Activated naive CD4-positive, alpha-beta T cell treated with anti-CD3 and anti-CD28 coated beads for 36 hours (primary cell): ENCODE measurements around the gene KCNC1. TPM values are rescaled to one million over a fixed set of nuclear protein-coding genes. Genes with fewer than 3 reads are reported as not detected.

Source experiments
- CTCF ChIA-PET: fragments of 350-600 bp; sonication (Branson Sonifier 250); formaldehyde crosslinking; loops from one replicate; lab custom pipeline; 2021; ENCODE audit warnings: antibody characterized with exemption; lab: Charles Lee
- DNase-seq: peaks from one replicate; pipeline ENCODE4 v3.0.0-alpha.2; 2020
- H3K27ac Mint-ChIP-seq: one replicate; pipeline ENCODE4 v1.8.0; 2021; ENCODE audit warnings: mild to moderate bottlenecking, mixed read lengths
- H3K27me3 Mint-ChIP-seq: one replicate; pipeline ENCODE4 v1.8.0; 2021; ENCODE audit warnings: low read depth, mixed read lengths
- H3K36me3 Mint-ChIP-seq: one replicate; pipeline ENCODE4 v1.8.0; 2021; ENCODE audit warnings: low read depth, mixed read lengths
- H3K4me1 Mint-ChIP-seq: one replicate; pipeline ENCODE4 v1.8.0; 2021; ENCODE audit warnings: low read depth, mixed read lengths
- H3K4me3 Mint-ChIP-seq: one replicate; pipeline ENCODE4 v1.8.0; 2021; ENCODE audit warnings: mild to moderate bottlenecking, moderate library complexity, mixed read lengths
- H3K9me3 Mint-ChIP-seq: one replicate; pipeline ENCODE4 v1.8.0; 2021; ENCODE audit warnings: mixed read lengths
- intact Hi-C: fragments of 100-400 bp; cut with micrococcal nuclease; formaldehyde crosslinking; loops from one replicate; pipeline ENCODE4 v1.15.1; 2023
- total RNA-seq, 2 experiments: library from RNA; stranded (reverse); gene quantifications; one replicate each; pipeline ENCODE4 v1.2.3, GENCODE V29; 2021

Gene KCNC1
- total RNA-seq = not detected

- H3K36me3 Mint-ChIP-seq = no peaks in the 10 kb centered on the region
- H3K27ac Mint-ChIP-seq = no peak within 1 kb of the TSS
Measured at GRCh38 chr11:17734418-17734911, at the start of gene KCNC1. Gene KCNC1, plus strand, starts transcription at chr11:17734781. Its CDS starts 1,222 bp downstream, at chr11:17736003.

GRCh38 chr11:17686231-17686980, 48.2 kb upstream of the KCNC1 start:
- H3K9me3 Mint-ChIP-seq = no peaks in the 10 kb centered on the region
- H3K4me3 Mint-ChIP-seq = no peak overlapping the region
- H3K36me3 Mint-ChIP-seq = no peaks in the 10 kb centered on the region
- no peaks in the 10 kb centered on the region for H3K4me1 Mint-ChIP-seq
- DNase-seq = no peak
- CTCF ChIA-PET = no interaction called here
- no peak overlapping the region for H3K27ac Mint-ChIP-seq
- peaks cover 4% of the 10 kb centered on the region for H3K27me3 Mint-ChIP-seq
- intact Hi-C loops = no loop called here

More at GRCh38 chr11:17734418-17734911, at the start of gene KCNC1:
- CTCF ChIA-PET = interaction anchor here (1.1 to 3.0 kb wide), 3 partner anchors 111 to 248 kb away, joined by 3 to 15 read pairs (median 6); no protein-coding TSS in a partner anchor
- Mint-ChIP-seq H3K4me3 (peak within 1 kb of the TSS; percentile 21), H3K4me1 (peaks cover 7% of the 10 kb centered on the region), H3K27me3 (peaks cover 57% of the 10 kb centered on the region), H3K9me3 (no peaks in the 10 kb centered on the region)
- DNase-seq = no peak
- intact Hi-C loops = loop anchor here (10.0 kb wide), 2 partner anchors 350 to 360 kb away; partner anchors contain the start of gene KCNJ11

DNA sequence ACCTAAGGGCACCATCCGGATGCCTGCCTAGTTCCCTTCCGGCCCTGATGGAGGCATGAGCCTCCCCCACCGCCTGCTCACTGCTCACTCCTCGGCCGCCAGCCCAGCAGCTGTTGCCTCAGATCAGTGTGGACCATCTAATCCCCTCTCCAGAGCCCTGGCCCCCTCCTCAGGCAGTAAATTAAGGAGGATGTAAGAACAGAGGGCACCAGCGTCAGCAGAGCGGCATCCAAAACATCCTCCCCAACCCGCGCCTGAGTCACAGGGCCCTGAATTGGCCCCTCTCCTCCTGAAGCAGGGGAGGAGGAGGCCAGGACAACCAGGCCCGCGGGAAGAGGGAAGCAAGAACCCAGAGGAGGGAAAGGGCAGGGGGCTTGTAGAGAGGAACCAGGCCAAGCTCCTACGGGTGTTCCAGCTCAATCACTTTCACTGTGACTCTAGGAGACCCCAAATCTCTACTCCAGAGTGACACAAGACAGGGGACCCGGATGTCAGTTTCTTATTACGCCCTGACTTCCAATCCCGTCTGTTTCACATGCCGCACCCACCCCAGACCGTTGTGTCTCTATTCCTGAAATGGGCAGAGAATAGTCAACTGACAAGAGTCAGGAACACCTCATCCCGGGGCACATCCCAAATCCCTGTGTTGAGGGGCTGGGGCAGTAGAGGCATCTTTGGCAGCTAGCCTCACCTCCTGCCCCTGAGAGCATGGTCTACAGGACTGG, 46.5 kb upstream of the KCNC1 start:
- intact Hi-C loops = no loop called here
- CTCF ChIA-PET = no interaction called here
- Mint-ChIP-seq H3K4me3 (no peak overlapping the region), H3K27ac (no peak overlapping the region), H3K36me3 (no peaks in the 10 kb centered on the region), H3K9me3 (no peaks in the 10 kb centered on the region), H3K4me1 (no peaks in the 10 kb centered on the region), H3K27me3 (peaks cover 9% of the 10 kb centered on the region)
- DNase-seq = no peak

DNA sequence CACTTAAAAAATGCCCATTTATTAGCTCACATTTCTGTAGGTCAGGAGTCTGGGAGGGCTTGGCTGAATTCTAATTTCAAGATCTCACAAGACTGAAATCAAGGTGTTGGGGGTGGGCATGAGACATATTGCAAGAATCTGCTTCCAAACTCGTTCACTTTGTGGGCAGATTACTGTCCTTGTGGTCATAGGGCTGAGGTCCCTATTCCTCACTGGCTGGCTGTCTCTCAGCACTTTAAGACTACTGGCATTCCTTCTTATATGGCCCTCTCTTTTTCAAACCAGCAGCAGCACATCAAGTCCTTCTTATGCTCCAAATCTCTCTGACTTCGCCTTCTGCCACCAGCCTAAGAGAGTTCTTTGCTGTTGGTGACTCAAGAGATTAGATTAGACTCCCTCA, 43.0 kb upstream of the KCNC1 start:
- Mint-ChIP-seq H3K36me3 (no peaks in the 10 kb centered on the region), H3K9me3 (no peaks in the 10 kb centered on the region), H3K4me3 (no peak overlapping the region), H3K27me3 (peaks cover 22% of the 10 kb centered on the region), H3K27ac (no peak overlapping the region), H3K4me1 (no peaks in the 10 kb centered on the region)
- intact Hi-C loops = no loop called here
- CTCF ChIA-PET = no interaction called here
- DNase-seq = no peak

- H3K9me3 Mint-ChIP-seq = no peaks in the 10 kb centered on the region
- no peak overlapping the region for H3K4me3 Mint-ChIP-seq
- intact Hi-C loops = no loop called here
- CTCF ChIA-PET = no interaction called here
- peaks cover 26% of the 10 kb centered on the region for H3K27me3 Mint-ChIP-seq
- no peak overlapping the region for H3K27ac Mint-ChIP-seq
- H3K36me3 Mint-ChIP-seq = no peaks in the 10 kb centered on the region
- no peak for DNase-seq
- no peaks in the 10 kb centered on the region for H3K4me1 Mint-ChIP-seq
Measured at GRCh38 chr11:17691976-17692375, 42.6 kb upstream of the KCNC1 start.

- DNase-seq = no peak
- CTCF ChIA-PET = no interaction called here
- H3K27ac Mint-ChIP-seq = no peak overlapping the region
- peaks cover 26% of the 10 kb centered on the region for H3K27me3 Mint-ChIP-seq
- H3K36me3 Mint-ChIP-seq = no peaks in the 10 kb centered on the region
- no peaks in the 10 kb centered on the region for H3K4me1 Mint-ChIP-seq
- intact Hi-C loops = no loop called here
- no peak overlapping the region for H3K4me3 Mint-ChIP-seq
- no peaks in the 10 kb centered on the region for H3K9me3 Mint-ChIP-seq
Measured at GRCh38 chr11:17692931-17693330, 41.6 kb upstream of the KCNC1 start.

GRCh38 chr11:17693531-17693930, 41.0 kb upstream of the KCNC1 start:
- no peak overlapping the region for H3K4me3 Mint-ChIP-seq
- no peaks in the 10 kb centered on the region for H3K9me3 Mint-ChIP-seq
- H3K27me3 Mint-ChIP-seq = peaks cover 26% of the 10 kb centered on the region
- no peak for DNase-seq
- intact Hi-C loops = no loop called here
- no peak overlapping the region for H3K27ac Mint-ChIP-seq
- no peaks in the 10 kb centered on the region for H3K36me3 Mint-ChIP-seq
- CTCF ChIA-PET = no interaction called here
- no peaks in the 10 kb centered on the region for H3K4me1 Mint-ChIP-seq

DNA sequence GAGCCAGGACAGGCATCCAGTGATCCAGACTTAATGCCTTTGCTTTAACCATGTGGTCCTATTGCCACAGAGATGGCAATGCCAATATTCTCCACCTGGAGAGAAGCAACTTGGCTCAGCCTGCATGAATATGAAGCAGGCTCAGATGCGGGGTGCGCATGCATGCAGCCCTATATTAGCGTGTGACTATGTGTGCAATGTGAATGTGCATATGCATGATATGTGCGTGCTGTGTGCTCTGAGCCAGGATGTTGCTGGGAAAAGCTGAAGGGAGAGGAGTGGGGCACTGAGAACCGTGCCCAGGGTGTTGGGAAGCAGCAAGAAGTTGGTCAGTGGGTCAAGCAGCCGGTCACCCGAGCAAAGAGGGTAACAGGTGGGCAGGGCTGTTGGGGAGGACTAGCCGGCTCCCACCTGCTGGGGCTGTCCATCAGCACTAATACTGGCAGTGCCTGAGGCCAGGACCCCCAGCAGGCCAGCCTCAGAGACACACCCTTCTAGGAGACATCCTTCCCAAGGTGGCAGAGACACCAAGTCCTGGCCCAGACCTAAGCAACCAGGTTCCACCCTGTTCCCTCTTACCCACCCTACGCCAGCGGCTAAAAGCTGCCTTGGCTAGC, 40.0 kb upstream of the KCNC1 start:
- no peaks in the 10 kb centered on the region for H3K4me1 Mint-ChIP-seq
- H3K9me3 Mint-ChIP-seq = no peaks in the 10 kb centered on the region
- no peak for DNase-seq
- intact Hi-C loops = no loop called here
- H3K4me3 Mint-ChIP-seq = no peak overlapping the region
- CTCF ChIA-PET = no interaction called here
- no peaks in the 10 kb centered on the region for H3K36me3 Mint-ChIP-seq
- H3K27ac Mint-ChIP-seq = no peak overlapping the region
- peaks cover 26% of the 10 kb centered on the region for H3K27me3 Mint-ChIP-seq

DNA sequence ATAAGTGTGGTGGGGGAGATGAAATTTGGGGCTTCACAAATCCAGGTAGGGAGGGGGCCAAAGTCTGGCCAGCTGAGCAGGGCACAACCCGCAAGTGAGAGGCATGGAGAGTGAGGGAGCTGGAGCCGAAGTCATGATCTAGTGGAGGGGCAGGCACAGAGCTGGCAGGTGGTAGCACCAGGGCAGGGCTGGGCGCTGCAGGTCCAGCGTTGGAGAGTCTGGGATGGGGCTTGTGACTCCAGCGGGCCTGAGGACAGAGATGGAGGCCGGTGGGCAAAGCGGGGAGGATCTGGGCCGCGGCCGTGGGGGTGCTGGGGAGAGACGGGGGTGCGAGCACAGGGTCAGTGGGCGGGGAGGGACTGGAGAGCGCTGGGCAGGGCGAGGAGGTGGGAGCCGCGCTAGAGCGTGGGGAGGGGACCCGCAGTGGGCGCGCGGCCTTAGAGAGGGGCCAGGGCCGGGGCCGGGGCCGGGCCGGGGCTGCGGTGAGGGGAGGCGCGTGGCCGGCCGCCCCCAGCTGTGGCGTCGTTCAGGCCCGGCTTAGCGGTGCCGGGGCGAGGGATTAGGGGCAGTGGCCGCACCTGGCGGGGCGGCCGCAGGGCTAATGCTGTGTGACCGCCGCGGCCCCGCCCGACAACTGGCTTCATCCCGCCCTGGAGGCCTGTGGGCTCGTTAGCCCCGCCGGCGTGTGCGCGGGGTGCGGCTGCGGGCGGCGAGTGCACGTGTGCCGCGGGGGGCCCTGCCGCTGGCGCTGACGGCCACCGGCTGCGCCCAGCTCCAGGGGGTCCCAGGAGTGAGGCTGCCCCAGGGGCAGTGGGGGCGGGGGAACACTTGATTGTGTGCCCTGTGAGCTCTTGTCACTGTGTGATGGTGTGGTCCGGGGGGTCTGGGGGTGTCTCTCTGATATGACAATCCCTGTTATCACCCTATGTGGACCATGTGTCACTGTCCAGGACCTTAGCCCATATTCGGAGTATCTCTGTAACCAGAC, 38.8 kb upstream of the KCNC1 start:
- Mint-ChIP-seq H3K36me3 (no peaks in the 10 kb centered on the region), H3K27me3 (peaks cover 26% of the 10 kb centered on the region), H3K27ac (no peak overlapping the region), H3K4me3 (no peak overlapping the region), H3K4me1 (no peaks in the 10 kb centered on the region), H3K9me3 (no peaks in the 10 kb centered on the region)
- intact Hi-C loops = no loop called here
- CTCF ChIA-PET = interaction anchor here (1.4 kb wide), 1 partner anchor 35 kb away, joined by 6 read pairs; no protein-coding TSS in a partner anchor
- no peak for DNase-seq

- H3K27ac Mint-ChIP-seq = no peak overlapping the region
- H3K36me3 Mint-ChIP-seq = no peaks in the 10 kb centered on the region
- intact Hi-C loops = no loop called here
- H3K27me3 Mint-ChIP-seq = peaks cover 25% of the 10 kb centered on the region
- no peak for DNase-seq
- no peaks in the 10 kb centered on the region for H3K4me1 Mint-ChIP-seq
- CTCF ChIA-PET = interaction anchor here (1.1 to 1.4 kb wide), 2 partner anchors 34 to 36 kb away, joined by 3 to 6 read pairs; no protein-coding TSS in a partner anchor
- H3K9me3 Mint-ChIP-seq = no peaks in the 10 kb centered on the region
- H3K4me3 Mint-ChIP-seq = no peak overlapping the region
Measured at GRCh38 chr11:17696741-17697140, 37.8 kb upstream of the KCNC1 start.

DNA sequence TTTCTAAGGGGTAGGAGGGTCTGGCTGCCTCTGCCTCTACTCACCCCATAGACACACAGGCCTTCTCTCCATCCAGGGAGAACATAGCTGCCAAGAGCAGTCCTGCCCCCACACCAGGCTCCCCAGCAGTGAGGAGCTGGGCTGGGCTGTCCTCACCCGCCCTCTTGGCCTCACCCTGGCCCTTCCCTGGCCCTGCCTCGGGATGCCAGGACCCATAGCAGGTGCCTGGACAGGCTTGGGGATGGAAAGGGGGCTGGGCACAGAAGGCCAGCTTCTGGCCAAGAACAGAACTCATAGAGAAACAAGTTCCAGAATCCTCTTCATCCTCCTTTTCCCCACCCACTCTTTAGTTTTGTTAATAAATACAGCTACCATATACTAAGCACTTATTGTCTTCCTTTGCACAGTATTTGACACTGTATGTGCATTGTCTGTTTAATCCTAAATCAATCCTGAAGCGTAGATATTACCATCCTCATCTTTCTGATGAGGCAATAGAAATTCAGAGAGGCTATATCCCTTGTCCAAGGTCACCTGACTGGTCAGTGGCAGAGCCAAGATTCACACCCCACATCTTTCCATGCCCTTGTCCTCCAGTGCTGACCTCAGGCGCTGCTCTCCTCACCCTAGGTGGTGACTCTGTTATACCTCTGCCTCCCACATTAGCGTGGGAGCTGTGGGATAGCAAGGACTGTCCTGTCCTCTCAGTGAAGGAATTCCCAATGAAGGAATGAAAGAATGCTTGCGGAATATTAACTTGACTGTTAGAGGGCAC, 37.2 kb upstream of the KCNC1 start:
- Mint-ChIP-seq H3K36me3 (no peaks in the 10 kb centered on the region), H3K27me3 (peaks cover 22% of the 10 kb centered on the region), H3K4me3 (no peak overlapping the region), H3K4me1 (no peaks in the 10 kb centered on the region), H3K27ac (no peak overlapping the region), H3K9me3 (no peaks in the 10 kb centered on the region)
- CTCF ChIA-PET = interaction anchor here (1.1 kb wide), 1 partner anchor 36 kb away, joined by 3 read pairs; no protein-coding TSS in a partner anchor
- no peak for DNase-seq
- intact Hi-C loops = no loop called here
